Measurements from ENCODE around the gene CDH4.

CDH4 gene

GRCh38 chr20:61815678-61816077, 563.6 kb downstream of the CDH4 start:
- DNase-seq (ENCODE audit: low read depth in 2 of 2), result no peak

GRCh38 chr20:61816606-61817460, 564.8 kb downstream of the CDH4 start:
- no peak for DNase-seq (ENCODE audit: low read depth in 2 of 2)

- DNase-seq (ENCODE audit: low read depth in 2 of 2), result no peak
These were observed 565.5 kb downstream of the CDH4 start for GRCh38 chr20:61817575-61817974.

GRCh38 chr20:61818746-61819573, 566.9 kb downstream of the CDH4 start:
- DNase-seq (ENCODE audit: low read depth in 2 of 2), result no peak

- no peak for DNase-seq (ENCODE audit: low read depth in 2 of 2)
These were observed 567.4 kb downstream of the CDH4 start for GRCh38 chr20:61819574-61819846.

- DNase-seq (ENCODE audit: low read depth in 2 of 2), result no peak
These were observed 568.1 kb downstream of the CDH4 start for GRCh38 chr20:61819921-61820825.

- DNase-seq (ENCODE audit: low read depth in 2 of 2), result no peak
These were observed 569.7 kb downstream of the CDH4 start for GRCh38 chr20:61821735-61822134.

- no peak for DNase-seq (ENCODE audit: low read depth in 2 of 2)
These were observed 570.3 kb downstream of the CDH4 start for GRCh38 chr20:61822396-61822795.

GRCh38 chr20:61823242-61823641, 571.2 kb downstream of the CDH4 start:
- DNase-seq (ENCODE audit: low read depth in 2 of 2), result no peak

- DNase-seq (ENCODE audit: low read depth in 2 of 2), result no peak
These were observed 576.8 kb downstream of the CDH4 start for GRCh38 chr20:61828891-61829290.

- no peak for DNase-seq (ENCODE audit: low read depth in 2 of 2)
These were observed 577.5 kb downstream of the CDH4 start for GRCh38 chr20:61829526-61829925.

- DNase-seq (ENCODE audit: low read depth in 2 of 2), result no peak
These were observed 578.3 kb downstream of the CDH4 start for GRCh38 chr20:61830241-61830930.

GRCh38 chr20:61830991-61831390, 578.9 kb downstream of the CDH4 start:
- DNase-seq (ENCODE audit: low read depth in 2 of 2), result no peak

- no peak for DNase-seq (ENCODE audit: low read depth in 2 of 2)
These were observed 580.1 kb downstream of the CDH4 start for GRCh38 chr20:61832181-61832580.

- DNase-seq (ENCODE audit: low read depth in 2 of 2), result no peak
These were observed 581.9 kb downstream of the CDH4 start for GRCh38 chr20:61833807-61834610.

GRCh38 chr20:61835301-61835700, 583.2 kb downstream of the CDH4 start:
- DNase-seq (ENCODE audit: low read depth in 2 of 2), result no peak

- DNase-seq (ENCODE audit: low read depth in 2 of 2), result no peak
These were observed 583.8 kb downstream of the CDH4 start for GRCh38 chr20:61835791-61836350.

- no peak for DNase-seq (ENCODE audit: low read depth in 2 of 2)
These were observed 585.1 kb downstream of the CDH4 start for GRCh38 chr20:61837200-61837599.

- no peak for DNase-seq (ENCODE audit: low read depth in 2 of 2)
These were observed 587.3 kb downstream of the CDH4 start for GRCh38 chr20:61839223-61839911.
